ENCODE measurements around the gene CITED1.

Gene CITED1

GRCh38 chrX:72270316-72270866, 35.3 kb downstream of the CITED1 start:
- no peak for DNase-seq (ENCODE audit: low read depth in 3 of 3, low spot score in 1 of 3)

- no peak for DNase-seq (ENCODE audit: low read depth in 3 of 3, low spot score in 1 of 3)
Observed at GRCh38 chrX:72269671-72270251, 36.0 kb downstream of the CITED1 start.

GRCh38 chrX:72268597-72269365, 36.9 kb downstream of the CITED1 start:
- no peak for DNase-seq (ENCODE audit: low read depth in 3 of 3, low spot score in 1 of 3)

- no peak for DNase-seq (ENCODE audit: low read depth in 3 of 3, low spot score in 1 of 3)
Observed at GRCh38 chrX:72265263-72265662, 40.5 kb downstream of the CITED1 start.

- DNase-seq (ENCODE audit: low read depth in 3 of 3, low spot score in 1 of 3) = no peak
Observed at GRCh38 chrX:72262077-72262476, 43.6 kb downstream of the CITED1 start.

GRCh38 chrX:72260448-72260847, 45.3 kb downstream of the CITED1 start:
- DNase-seq (ENCODE audit: low read depth in 3 of 3, low spot score in 1 of 3) = no peak

- no peak for DNase-seq (ENCODE audit: low read depth in 3 of 3, low spot score in 1 of 3)
Observed at GRCh38 chrX:72258174-72258573, 47.5 kb downstream of the CITED1 start.

GRCh38 chrX:72255864-72256263, 49.9 kb downstream of the CITED1 start:
- no peak for DNase-seq (ENCODE audit: low read depth in 3 of 3, low spot score in 1 of 3)

GRCh38 chrX:72255445-72255844, 50.3 kb downstream of the CITED1 start:
- DNase-seq (ENCODE audit: low read depth in 3 of 3, low spot score in 1 of 3) = no peak

- DNase-seq (ENCODE audit: low read depth in 3 of 3, low spot score in 1 of 3) = no peak
Observed at GRCh38 chrX:72254816-72255215, 50.9 kb downstream of the CITED1 start.

GRCh38 chrX:72253686-72254085, 52.0 kb downstream of the CITED1 start:
- DNase-seq (ENCODE audit: low read depth in 3 of 3, low spot score in 1 of 3) = no peak

Data from stimulated activated CD4-positive, alpha-beta T cell treated with anti-CD3 and anti-CD28 coated beads, TNF-alpha, amount 100 ng/mL, for 1 hour (primary cell).